Heart right ventricle (tissue), 16 donors: Measurements from ENCODE around the gene CASP10. TPM values are rescaled to one million over a fixed set of nuclear protein-coding genes. Genes with fewer than 3 reads are reported as not detected.

Source experiments
- ATAC-seq, 8 donors: fragments of 200-7000 bp; cut with Tn5 transposase; one replicate each; pipeline ENCODE4 v1.9.1; 2020; ENCODE audit warnings: mild to moderate bottlenecking in 8 of 8, moderate library complexity in 8 of 8, moderate number of reproducible peaks in 1 of 8
- DNase-seq, 2 donors: peaks; one replicate each; pipeline ENCODE4 v3.0.0-alpha.2; 2020
- H3K27ac ChIP-seq, 10 donors: fragments of 200-600 bp; sonication (generic) in 2 of 10; one replicate each; pipeline versions ENCODE4 v1.5.0 to v1.8.0; 2020 to 2022; ENCODE audit warnings: mild to moderate bottlenecking in 3 of 10
- H3K27me3 ChIP-seq, 7 donors: fragments of 200-600 bp; one replicate each; pipeline ENCODE4 v1.8.0; 2021 to 2022; ENCODE audit warnings: mild to moderate bottlenecking in 2 of 7
- H3K36me3 ChIP-seq, 9 donors: fragments of 200-600 bp; sonication (generic) in 1 of 9; one replicate each; pipeline versions ENCODE4 v1.5.0 to v1.8.0; 2020 to 2022; ENCODE audit warnings: mild to moderate bottlenecking in 2 of 9
- H3K4me1 ChIP-seq, 9 donors: fragments of 200-600 bp; sonication (generic) in 1 of 9; one replicate each; pipeline versions ENCODE4 v1.5.0 to v1.8.0; 2020 to 2022; ENCODE audit warnings: mild to moderate bottlenecking in 4 of 9
- H3K4me3 ChIP-seq, 10 donors: fragments of 200-600 bp; sonication (generic) in 2 of 10; one replicate each; pipeline versions ENCODE4 v1.5.0 to v1.8.0; 2020 to 2022; ENCODE audit warnings: mild to moderate bottlenecking in 7 of 10, moderate library complexity in 2 of 10
- H3K9me3 ChIP-seq, 11 donors: fragments of 200-600 bp in 10 of 11; sonication (generic) in 2 of 11; one replicate each; pipeline versions ENCODE4 v1.5.0 to v1.8.0; 2013 to 2022; ENCODE audit warnings: mild to moderate bottlenecking in 2 of 11, control low read depth in 1 of 11, moderate library complexity in 1 of 11
- CTCF ChIP-seq, 9 donors: fragments of 200-600 bp; sonication (generic) in 2 of 9; IDR thresholded peaks; one replicate each; pipeline versions ENCODE4 v1.5.0 to v1.8.0; 2021 to 2022; ENCODE audit warnings: antibody characterized with exemption in 9 of 9, mild to moderate bottlenecking in 5 of 9, moderate library complexity in 1 of 9
- WGBS, 2 donors: extraction: QIAGEN DNeasy Blood & Tissue Kit; methylation state at CpG; one replicate each; pipeline ENCODE4 v1.1.7; 2013; ENCODE audit warnings: inconsistent platforms in 1 of 2; 5-methylcytosine and 5-hydroxymethylcytosine counted together
- intact Hi-C, 10 donors: fragments of 100-400 bp; cut with DNase I; formaldehyde crosslinking; loops; one replicate each; pipeline versions ENCODE4 v1.11.1 to v1.14.2; 2022
- polyA plus RNA-seq, 2 donors: library from polyadenylated mRNA; stranded (reverse); fragments of 200-250 nt; gene quantifications; one replicate each; pipeline ENCODE4 v1.2.3, GENCODE V29; 2013
- total RNA-seq, 10 donors: library from RNA; stranded (reverse); fragmentation: NEBNext Ultra II Directional in 3 of 10; extraction: Animal tissue kit (Norgen Biotek cat#: 25700) in 3 of 10; gene quantifications; one replicate each; pipeline versions ENCODE4 v1.2.1 to v1.2.4, GENCODE V29; 2021 to 2023
- donor health status: Arrhythmogenic right ventricular cardiomyopathy.
- donor health status: ischemic (EF 13 %, LVEDD 7.1; RV severe dilation, severe dysfunction).
- donor health status: healthy with polysubstance abuse.
- donor health status: DM: no; HTN: yes; CAD: no.
- donor health status: DM: no; HTN: no; CAD: no.
- donor health status: ischemic (EF 25% LVEDD 6.9; RV normal size, moderate dysfunction).
- donor health status: ischemic (EF 25% LVEDD 5.7; RV mildly dilated, moderate dysfunction).
- donor health status: healthy.
- donor health status: DM: yes; HTN: yes; CAD: no.
- donor health status: Ischemic cardiomyopathy.
- donor health status: ischemic (EF 35%, LVEDD 5.7; RV mildly dilated, moderate dysfunction).
- donor health status: nonischemic (EF 11% LVEDD 7.7; RV severe dilation, severe dysfunction).
- donor health status: DM: yes; HTN: yes; CAD: no.
- donor health status: PGD.
- donor health status: ischemic (EF 29% LVEDD 5.4; RV normal size, mild dysfunction).
- donor health status: nonischemic (EF 23%, LVEDD 6.1; RV moderate dilation, normal function).

CASP10 gene
- total and polyA plus RNA-seq, 12 donors: 2.0 to 13.2 (median 5.6) TPM

GRCh38 chr2:201261471-201261870 is 78.5 kb downstream of the CASP10 start:
- 87 to 89% methylated on average over 9 of the region's 9 CpGs for WGBS, 2 donors

GRCh38 chr2:201261906-201262305 is 79.0 kb downstream of the CASP10 start:
- H3K9me3 ChIP-seq: no peaks in the 10 kb centered on the region
- peaks cover 2 to 70% (median 22%) of the 10 kb centered on the region in 9 donors for H3K4me1 ChIP-seq
- peaks cover 0 to 7% (median 0%) of the 10 kb centered on the region in 9 donors for H3K36me3 ChIP-seq
- intact Hi-C loops: no loop called here
- peak overlapping the region in 3 of 10 donors; percentile 16 to 49 (median 25) for H3K4me3 ChIP-seq
- TF ChIP-seq CTCF (IDR thresholded peaks at IDR 0.05): no peak
- peak overlapping the region in 1 of 10 donors; percentile 95 for H3K27ac ChIP-seq
- H3K27me3 ChIP-seq: no peaks in the 10 kb centered on the region
- DNase-seq (no peak), ATAC-seq (no peak)
- WGBS, 2 donors: 72 to 79% methylated on average over 2 of the region's 2 CpGs

More at GRCh38 chr2:201261471-201261870, 78.5 kb downstream of the CASP10 start:
- Histone ChIP-seq H3K27me3 (no peaks in the 10 kb centered on the region), H3K9me3 (no peaks in the 10 kb centered on the region), H3K27ac (peak overlapping the region in 1 of 10 donors; percentile 95), H3K4me3 (peak overlapping the region in 4 of 10 donors; percentile 7 to 49 (median 20)), H3K36me3 (peaks cover 0 to 2% (median 0%) of the 10 kb centered on the region in 9 donors), H3K4me1 (peaks cover 2 to 74% (median 22%) of the 10 kb centered on the region in 9 donors)
- DNase-seq (no peak), ATAC-seq (no peak)
- intact Hi-C loops: no loop called here
- TF ChIP-seq CTCF (IDR thresholded peaks at IDR 0.05): no peak

- Histone ChIP-seq H3K4me1 (peaks cover 2 to 62% (median 22%) of the 10 kb centered on the region in 9 donors), H3K27ac (peak overlapping the region in 1 of 10 donors; percentile 95), H3K9me3 (no peaks in the 10 kb centered on the region), H3K4me3 (peak overlapping the region in 1 of 10 donors; percentile 49), H3K27me3 (no peaks in the 10 kb centered on the region), H3K36me3 (peaks cover 0 to 15% (median 0%) of the 10 kb centered on the region in 9 donors)
- 82% methylated on average over 6 of the region's 6 CpGs for WGBS, 2 donors
- ATAC-seq: no peak
- intact Hi-C loops: no loop called here
- DNase-seq: no peak
- no peak for TF ChIP-seq CTCF (IDR thresholded peaks at IDR 0.05)
Observed at GRCh38 chr2:201262718-201263117, 79.8 kb downstream of the CASP10 start.

GRCh38 chr2:201263779-201264178 is 80.8 kb downstream of the CASP10 start:
- intact Hi-C loops: no loop called here
- Histone ChIP-seq H3K27me3 (no peaks in the 10 kb centered on the region), H3K4me1 (peaks cover 0 to 61% (median 20%) of the 10 kb centered on the region in 9 donors), H3K9me3 (no peaks in the 10 kb centered on the region), H3K27ac (peak overlapping the region in 1 of 10 donors; percentile 5), H3K36me3 (peaks cover 0 to 25% (median 0%) of the 10 kb centered on the region in 9 donors), H3K4me3 (no peak overlapping the region)
- no peak for TF ChIP-seq CTCF (IDR thresholded peaks at IDR 0.05)
- DNase-seq (no peak), ATAC-seq (no peak)
- 88 to 93% methylated on average over 2 of the region's 2 CpGs for WGBS, 2 donors
